Measurements from ENCODE around the gene IGSF21.

DNA sequence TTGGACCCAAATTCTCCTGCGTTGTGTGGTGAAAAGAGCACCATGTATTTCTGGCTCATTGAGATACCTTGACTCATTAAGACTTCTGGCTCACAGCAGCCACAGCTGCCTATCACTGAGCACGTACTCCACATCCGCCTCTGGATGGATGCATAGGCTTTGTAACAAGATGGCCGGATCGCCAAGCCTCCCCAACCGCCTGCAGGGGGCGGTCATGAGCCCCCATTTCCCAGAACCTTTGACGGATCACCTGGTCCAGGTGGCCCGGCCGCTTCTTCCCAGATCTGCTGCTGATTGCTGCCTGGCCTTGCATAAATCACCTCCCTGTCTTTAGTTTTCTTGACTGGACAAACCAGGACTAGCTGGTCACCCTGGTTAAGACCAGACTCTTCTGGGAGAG, 216.6 kb downstream of the IGSF21 start:
- TF ChIP-seq POLR2A (IDR thresholded peaks at IDR 0.05; ENCODE audit: low read depth, low read length) (no peak), JUND (IDR thresholded peaks at IDR 0.05; ENCODE audit: low read depth, low read length) (no peak), JUNB (IDR thresholded peaks at IDR 0.05) (no peak)
- TF ChIP-seq, protein P1, sequence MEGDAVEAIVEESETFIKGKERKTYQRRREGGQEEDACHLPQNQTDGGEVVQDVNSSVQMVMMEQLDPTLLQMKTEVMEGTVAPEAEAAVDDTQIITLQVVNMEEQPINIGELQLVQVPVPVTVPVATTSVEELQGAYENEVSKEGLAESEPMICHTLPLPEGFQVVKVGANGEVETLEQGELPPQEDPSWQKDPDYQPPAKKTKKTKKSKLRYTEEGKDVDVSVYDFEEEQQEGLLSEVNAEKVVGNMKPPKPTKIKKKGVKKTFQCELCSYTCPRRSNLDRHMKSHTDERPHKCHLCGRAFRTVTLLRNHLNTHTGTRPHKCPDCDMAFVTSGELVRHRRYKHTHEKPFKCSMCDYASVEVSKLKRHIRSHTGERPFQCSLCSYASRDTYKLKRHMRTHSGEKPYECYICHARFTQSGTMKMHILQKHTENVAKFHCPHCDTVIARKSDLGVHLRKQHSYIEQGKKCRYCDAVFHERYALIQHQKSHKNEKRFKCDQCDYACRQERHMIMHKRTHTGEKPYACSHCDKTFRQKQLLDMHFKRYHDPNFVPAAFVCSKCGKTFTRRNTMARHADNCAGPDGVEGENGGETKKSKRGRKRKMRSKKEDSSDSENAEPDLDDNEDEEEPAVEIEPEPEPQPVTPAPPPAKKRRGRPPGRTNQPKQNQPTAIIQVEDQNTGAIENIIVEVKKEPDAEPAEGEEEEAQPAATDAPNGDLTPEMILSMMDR (IDR thresholded peaks at IDR 0.05 in 2 of 3, conservative IDR thresholded peaks at IDR 0.05 in 1 of 3; ENCODE audit: control insufficient read depth in 2 of 3, extremely low read depth in 1 of 3, insufficient read depth in 1 of 3, low read depth in 3 of 3, low read length in 3 of 3): peak; percentile 4 to 40 (median 35); a peak in 2 of 6 replicates

All from GM12878 (cell line).